Thoracic aorta (tissue), 2 donors: Measurements from ENCODE around the gene PPARG. TPM values are rescaled to one million over a fixed set of nuclear protein-coding genes. Genes with fewer than 3 reads are reported as not detected.

Source experiments
- ATAC-seq: fragments of 150-250 bp; one replicate; pipeline ENCODE4 v1.8.0; 2017; ENCODE audit warnings: low read depth; ENCODE audit not compliant: insufficient number of reproducible peaks, low FRiP score
- DNase-seq: peaks from one replicate; pipeline ENCODE4 v3.0.0-alpha.2; 2020; ENCODE audit warnings: low spot score
- H3K27ac ChIP-seq, 2 donors: fragments of 200-600 bp; sonication (generic); 1 replicate in 1 of 2; 2 replicates in 1 of 2; pipeline ENCODE4 v1.5.1; 2016; ENCODE audit warnings: mild to moderate bottlenecking in 2 of 2, moderate library complexity in 2 of 2
- H3K27me3 ChIP-seq: fragments of 200-600 bp; sonication (generic); replicated peaks from 2 replicates; pipeline ENCODE4 v1.6.0; 2016; ENCODE audit warnings: mild to moderate bottlenecking; ENCODE audit not compliant: insufficient read depth
- H3K36me3 ChIP-seq: fragments of 200-600 bp; sonication (generic); one replicate; pipeline ENCODE4 v1.5.1; 2016
- H3K4me1 ChIP-seq, 2 donors: fragments of 200-600 bp; sonication (generic); 1 replicate in 1 of 2; 2 replicates in 1 of 2; pipeline versions ENCODE4 v1.5.1 to v1.6.0; 2016; ENCODE audit warnings: low read depth in 2 of 2, mild to moderate bottlenecking in 1 of 2; ENCODE audit not compliant: control insufficient read depth in 1 of 2
- H3K4me3 ChIP-seq: fragments of 200-600 bp; sonication (generic); 2 replicates; pipeline ENCODE4 v1.5.1; 2016; ENCODE audit warnings: mild to moderate bottlenecking
- H3K9me3 ChIP-seq: fragments of 200-600 bp; sonication (generic); 2 replicates; pipeline ENCODE4 v1.5.1; 2016
- total RNA-seq, 2 donors: library from RNA; depleted of rRNA; stranded (reverse); fragments of >200 nt; gene quantifications; one replicate each; pipeline versions ENCODE4 v1.1.0 to v1.2.3, GENCODE V29; 2016
- TF ChIP-seq, protein P1 (sequence below): fragments of 200-600 bp; sonication (generic); IDR thresholded peaks from one replicate; pipeline ENCODE4 v1.5.1; 2019; ENCODE audit warnings: antibody characterized with exemption

Gene PPARG
- total RNA-seq, 2 donors from 2014 or later = 8.5 to 13.1 TPM

GRCh38 chr3:12421132-12421531 is 132.3 kb downstream of the PPARG start:
- Histone ChIP-seq H3K36me3 (no peaks in the 10 kb centered on the region), H3K4me3 (no peak overlapping the region), H3K9me3 (no peaks in the 10 kb centered on the region), H3K4me1 (peaks cover 9 to 20% of the 10 kb centered on the region in 2 donors), H3K27me3 (no peaks in the 10 kb centered on the region), H3K27ac (no peak overlapping the region)
- DNase-seq = no peak
- ATAC-seq = no peak
- TF ChIP-seq, protein P1, sequence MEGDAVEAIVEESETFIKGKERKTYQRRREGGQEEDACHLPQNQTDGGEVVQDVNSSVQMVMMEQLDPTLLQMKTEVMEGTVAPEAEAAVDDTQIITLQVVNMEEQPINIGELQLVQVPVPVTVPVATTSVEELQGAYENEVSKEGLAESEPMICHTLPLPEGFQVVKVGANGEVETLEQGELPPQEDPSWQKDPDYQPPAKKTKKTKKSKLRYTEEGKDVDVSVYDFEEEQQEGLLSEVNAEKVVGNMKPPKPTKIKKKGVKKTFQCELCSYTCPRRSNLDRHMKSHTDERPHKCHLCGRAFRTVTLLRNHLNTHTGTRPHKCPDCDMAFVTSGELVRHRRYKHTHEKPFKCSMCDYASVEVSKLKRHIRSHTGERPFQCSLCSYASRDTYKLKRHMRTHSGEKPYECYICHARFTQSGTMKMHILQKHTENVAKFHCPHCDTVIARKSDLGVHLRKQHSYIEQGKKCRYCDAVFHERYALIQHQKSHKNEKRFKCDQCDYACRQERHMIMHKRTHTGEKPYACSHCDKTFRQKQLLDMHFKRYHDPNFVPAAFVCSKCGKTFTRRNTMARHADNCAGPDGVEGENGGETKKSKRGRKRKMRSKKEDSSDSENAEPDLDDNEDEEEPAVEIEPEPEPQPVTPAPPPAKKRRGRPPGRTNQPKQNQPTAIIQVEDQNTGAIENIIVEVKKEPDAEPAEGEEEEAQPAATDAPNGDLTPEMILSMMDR = no peak

DNA sequence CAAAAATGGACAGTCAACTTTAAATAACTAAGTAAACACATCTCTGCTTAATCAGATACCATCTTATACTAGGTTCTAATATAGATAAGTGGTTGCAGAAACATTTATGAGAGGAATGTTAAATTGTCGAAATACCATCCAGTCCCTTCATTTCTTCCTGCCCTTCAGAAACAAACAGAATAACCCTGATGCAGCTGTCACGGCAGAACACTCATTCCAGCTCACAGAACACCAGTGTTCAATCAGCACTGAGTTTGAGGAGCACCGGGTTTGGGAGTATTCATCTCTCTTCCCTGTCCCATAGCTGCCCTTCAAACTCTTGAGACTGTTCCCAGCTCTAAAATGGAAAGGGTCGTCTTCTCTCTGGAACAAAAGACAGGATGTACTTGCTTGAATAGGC is 134.3 kb downstream of the PPARG start:
- no peaks in the 10 kb centered on the region for H3K9me3 ChIP-seq
- H3K36me3 ChIP-seq = no peaks in the 10 kb centered on the region
- no peaks in the 10 kb centered on the region for H3K27me3 ChIP-seq
- H3K27ac ChIP-seq = no peak overlapping the region
- ATAC-seq = no peak
- H3K4me1 ChIP-seq = peaks cover 9 to 20% of the 10 kb centered on the region in 2 donors
- no peak for DNase-seq
- no peak overlapping the region for H3K4me3 ChIP-seq
- TF ChIP-seq, protein P1 = no peak

GRCh38 chr3:12423918-12424630 is 135.2 kb downstream of the PPARG start:
- no peaks in the 10 kb centered on the region for H3K36me3 ChIP-seq
- TF ChIP-seq, protein P1 = no peak
- H3K4me1 ChIP-seq = peaks cover 9 to 20% of the 10 kb centered on the region in 2 donors
- H3K27me3 ChIP-seq = no peaks in the 10 kb centered on the region
- no peak for ATAC-seq
- H3K9me3 ChIP-seq = no peaks in the 10 kb centered on the region
- DNase-seq = no peak
- no peak overlapping the region for H3K27ac ChIP-seq
- H3K4me3 ChIP-seq = no peak overlapping the region

- Histone ChIP-seq H3K36me3 (no peaks in the 10 kb centered on the region), H3K4me1 (peaks cover 9 to 20% of the 10 kb centered on the region in 2 donors), H3K9me3 (no peaks in the 10 kb centered on the region), H3K4me3 (no peak overlapping the region), H3K27me3 (no peaks in the 10 kb centered on the region), H3K27ac (no peak overlapping the region)
- TF ChIP-seq, protein P1 = no peak
- ATAC-seq = no peak
- DNase-seq = no peak
Observed at GRCh38 chr3:12424635-12425319, 135.9 kb downstream of the PPARG start.

- Histone ChIP-seq H3K4me1 (peaks cover 9 to 20% of the 10 kb centered on the region in 2 donors), H3K9me3 (no peaks in the 10 kb centered on the region), H3K27me3 (no peaks in the 10 kb centered on the region), H3K4me3 (no peak overlapping the region), H3K36me3 (no peaks in the 10 kb centered on the region), H3K27ac (no peak overlapping the region)
- DNase-seq (no peak), ATAC-seq (no peak)
- TF ChIP-seq, protein P1 = no peak
Observed at GRCh38 chr3:12425850-12426579, 137.1 kb downstream of the PPARG start.
